Inflammatory macrophage (primary cell): ENCODE measurements around the gene CADPS.

Source experiments
- DNase-seq, 2 donors: peaks; one replicate each; pipeline ENCODE4 v3.0.0-alpha.2; 2020 to 2022

CADPS gene

DNA sequence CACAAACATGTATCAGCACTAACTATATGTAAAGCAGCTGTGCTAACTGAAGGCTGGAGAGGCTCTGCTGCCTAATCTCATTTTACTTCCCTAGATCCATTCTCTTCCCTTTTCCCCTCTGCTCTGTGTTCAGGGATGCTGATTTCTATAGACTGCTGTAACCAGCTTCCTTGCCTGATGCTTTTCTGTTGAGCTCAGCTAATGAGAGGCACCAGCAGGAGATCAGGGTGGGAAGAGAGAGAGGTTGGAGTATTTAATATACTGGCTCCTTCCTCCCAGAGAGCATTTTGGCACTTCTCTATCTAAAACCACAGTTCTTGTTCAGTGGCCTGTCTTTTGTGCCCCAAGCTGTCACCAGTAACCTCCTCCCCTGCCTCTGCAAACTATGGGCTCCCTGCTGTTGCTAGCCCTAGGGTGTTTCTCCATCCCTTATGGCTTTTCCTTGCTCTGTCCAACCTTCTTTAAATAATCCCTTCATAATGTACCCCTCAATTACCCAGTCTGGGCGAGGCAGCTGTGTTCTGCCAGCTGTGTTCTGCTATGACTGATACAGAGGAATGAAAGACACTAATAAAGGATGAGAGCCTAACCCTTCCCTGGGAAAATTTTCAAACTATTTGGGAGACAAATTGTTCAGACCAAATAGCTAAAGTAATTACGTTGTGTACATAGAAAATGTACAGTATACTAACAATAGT, 69.5 kb downstream of the CADPS start:
- DNase-seq = no peak

DNA sequence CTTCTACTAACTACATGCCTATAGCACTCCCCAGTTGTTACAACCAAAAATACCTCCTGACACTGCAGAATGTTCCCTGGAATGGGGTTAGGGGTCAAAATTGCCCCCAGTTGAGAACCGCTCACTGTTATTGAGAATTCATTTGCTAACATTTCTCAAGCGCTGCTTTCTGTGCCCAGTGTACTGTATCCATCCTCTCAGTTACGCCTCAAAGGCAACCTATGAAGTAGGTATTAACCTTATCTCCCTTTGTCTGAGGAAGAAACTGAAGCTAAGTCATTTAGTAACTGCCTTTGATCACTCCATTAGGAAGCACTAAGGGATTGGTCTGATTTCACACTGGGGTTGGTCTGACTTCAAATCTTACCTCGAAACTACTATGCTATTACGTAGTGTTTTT, 70.1 kb downstream of the CADPS start:
- DNase-seq = no peak

DNA sequence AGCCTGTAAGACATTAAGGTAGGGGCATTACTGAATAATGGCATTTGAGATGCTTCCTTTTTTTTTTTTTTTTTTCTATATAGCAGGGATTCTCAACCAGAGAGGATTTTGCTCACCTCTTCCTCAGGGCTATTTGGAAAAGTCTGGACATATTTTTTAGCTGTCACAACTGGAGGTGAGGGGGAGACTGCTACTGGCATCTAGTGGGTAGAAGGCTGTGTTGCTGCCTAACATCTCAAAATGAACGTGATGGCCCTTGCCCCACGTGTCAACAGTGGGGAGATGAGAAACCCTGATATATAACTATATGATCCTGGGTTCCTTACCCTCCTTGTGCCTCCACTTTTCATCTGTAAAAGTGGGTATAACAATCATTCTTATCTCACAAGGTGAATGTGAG, 71.9 kb downstream of the CADPS start:
- DNase-seq = no peak

DNA sequence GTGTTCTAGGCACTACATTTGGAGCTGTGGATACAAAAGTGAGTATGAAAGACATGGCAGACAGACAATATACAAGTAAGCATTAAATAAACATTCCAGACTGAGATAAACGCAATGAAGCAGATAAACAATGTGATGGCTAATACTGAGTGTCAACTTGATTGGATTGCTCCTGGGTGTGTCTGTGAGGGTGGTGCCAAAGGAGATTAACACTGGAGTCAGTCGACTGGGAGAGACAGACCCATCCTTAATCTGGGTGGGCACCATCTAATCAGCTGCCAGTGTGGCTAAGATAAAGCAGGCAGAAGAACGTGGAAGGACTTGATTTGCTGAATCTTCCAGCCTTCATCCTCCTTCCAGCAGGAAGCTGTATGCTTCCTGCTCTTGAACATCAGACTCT, 77.2 kb downstream of the CADPS start:
- no peak for DNase-seq

DNA sequence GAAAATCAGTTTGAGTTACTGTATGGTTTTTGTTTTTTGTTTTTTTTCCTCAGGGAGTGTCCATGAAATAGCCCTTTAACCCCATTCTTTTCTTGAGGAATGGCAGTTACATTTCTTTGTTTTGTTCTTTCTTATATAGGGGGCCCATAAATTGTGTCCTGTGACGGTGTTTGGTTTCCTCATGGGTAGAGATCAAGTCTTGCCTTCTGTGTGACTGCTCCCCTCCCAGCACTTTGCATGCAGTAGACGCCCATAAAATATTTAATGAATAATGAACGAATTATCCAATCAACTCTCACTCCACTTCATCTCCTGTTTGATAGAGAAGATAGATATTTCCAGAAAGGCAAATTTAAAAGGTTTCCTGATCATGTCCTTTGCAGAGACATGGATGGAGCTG, 78.1 kb downstream of the CADPS start:
- DNase-seq = no peak

DNA sequence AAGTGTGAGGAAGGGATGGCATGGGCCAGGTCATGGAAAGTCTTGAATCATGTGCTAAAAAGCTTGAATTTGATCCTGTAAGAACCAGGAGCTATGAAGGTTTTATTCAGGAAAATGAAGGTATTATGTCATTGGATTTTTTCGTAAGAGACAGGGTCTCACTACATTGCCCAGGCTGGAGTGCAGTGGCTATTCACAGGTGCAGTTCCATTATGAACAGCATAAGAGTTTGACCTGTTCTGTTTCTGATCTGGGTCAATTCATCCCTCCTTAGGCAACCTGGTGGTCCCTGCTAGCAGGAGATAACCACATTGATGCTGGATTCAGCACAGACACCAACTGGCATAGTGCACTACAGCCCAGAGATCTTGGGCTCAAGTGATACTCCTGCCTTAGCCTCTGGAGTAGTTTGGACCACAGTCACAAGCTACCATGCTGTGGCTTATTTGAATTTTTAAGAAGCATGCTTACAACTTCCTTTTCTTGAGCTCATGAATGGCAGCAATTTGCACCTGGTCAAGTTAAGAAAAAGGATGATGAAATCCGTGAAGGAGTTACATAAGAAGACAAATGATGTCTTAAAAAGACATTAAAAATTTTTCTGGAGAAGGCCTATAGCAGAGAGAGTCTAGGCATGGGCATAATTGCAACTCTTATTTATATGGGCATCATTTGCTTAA, 79.1 kb downstream of the CADPS start:
- DNase-seq = no peak

DNA sequence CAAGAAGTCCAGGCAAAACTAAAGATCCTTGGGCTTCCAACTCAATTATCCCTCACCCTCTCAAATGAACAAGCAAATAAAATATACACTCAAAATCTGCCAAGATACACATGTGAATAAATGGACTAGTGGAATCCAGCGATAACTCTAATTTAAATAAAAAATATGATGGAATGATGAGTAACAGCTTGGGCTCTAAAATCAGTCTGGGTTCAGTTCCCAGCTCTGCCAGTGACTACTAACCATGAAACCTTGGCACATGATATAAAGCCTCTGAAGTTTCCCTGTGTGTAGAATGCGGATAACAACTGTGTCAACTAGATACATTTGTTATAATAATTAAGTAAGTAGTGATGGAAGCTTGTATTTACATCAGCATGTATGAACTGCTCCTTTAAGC, 81.3 kb downstream of the CADPS start:
- no peak for DNase-seq

DNA sequence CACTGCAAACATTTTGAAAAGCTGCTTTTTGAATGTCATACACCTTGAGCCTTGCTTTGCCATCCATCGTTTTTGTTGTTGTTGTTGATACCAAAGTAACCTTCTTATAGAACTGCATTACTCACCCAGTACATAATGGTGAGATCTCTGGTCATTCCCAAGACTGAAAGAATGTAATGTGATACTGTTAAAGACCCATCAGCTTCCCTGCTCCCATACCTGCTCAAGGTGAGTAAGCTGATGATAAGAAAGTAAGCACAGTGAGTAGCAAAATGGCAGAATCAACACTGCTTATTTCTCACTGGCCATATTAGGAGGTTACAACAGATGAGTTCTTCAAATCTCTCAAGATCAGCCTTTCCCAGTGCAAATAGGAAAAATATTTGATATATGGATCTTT, 89.8 kb downstream of the CADPS start:
- no peak for DNase-seq

DNA sequence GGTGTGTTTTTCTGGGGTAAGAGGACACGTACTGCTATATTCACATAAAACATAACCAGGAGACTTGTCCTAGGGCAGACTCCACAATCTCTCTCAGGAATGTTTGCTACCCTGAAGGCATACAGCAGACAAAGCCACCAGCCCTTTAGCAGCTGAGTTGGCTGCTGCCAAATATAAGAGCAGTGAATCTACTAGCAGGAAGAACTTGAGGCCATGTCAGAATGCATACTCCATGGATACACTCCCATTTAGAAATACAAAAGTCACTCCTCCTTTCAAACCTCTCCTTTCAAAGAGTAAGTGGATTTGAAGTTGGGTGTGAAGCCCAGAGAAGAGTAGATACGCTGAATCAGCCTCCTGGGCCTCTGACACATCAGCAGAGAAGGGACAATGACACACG, 94.1 kb downstream of the CADPS start:
- no peak for DNase-seq

DNA sequence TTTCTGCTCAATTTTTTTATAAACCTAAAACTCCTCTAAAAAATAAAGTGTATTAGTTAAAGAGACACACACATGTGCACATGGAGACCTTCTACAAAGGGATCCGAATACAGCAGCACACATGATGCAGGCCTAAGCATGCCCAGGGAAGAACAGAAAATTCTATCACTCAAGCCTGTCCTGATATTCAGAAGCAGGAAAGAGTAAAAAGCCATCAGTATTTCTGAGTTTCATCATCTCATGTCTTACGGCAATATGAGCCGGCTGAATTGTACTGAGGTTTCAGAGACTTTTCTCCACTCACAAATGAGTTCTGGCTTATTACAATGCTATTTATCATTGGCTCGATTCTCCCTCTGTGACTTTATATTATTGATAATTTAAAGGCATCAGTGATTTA, 97.5 kb downstream of the CADPS start:
- no peak for DNase-seq

DNA sequence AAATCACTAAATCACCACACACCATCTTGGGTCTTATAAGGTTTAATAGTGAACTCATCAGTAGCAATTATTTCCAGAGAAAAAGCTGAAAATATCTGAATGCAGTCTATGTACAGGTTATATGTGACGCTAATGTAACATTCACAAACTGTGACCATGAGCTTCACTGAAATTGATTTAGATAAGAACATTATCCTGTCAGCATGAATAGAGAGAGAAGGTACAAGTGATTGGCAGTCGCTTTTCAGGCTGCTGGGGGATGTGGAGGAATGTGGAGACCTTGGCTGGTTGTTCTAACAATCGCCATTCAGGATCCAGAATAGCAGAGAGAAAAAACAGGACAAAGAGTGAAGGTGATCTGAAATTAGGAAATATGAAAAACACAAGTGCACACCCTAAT, 98.1 kb downstream of the CADPS start:
- no peak for DNase-seq

DNA sequence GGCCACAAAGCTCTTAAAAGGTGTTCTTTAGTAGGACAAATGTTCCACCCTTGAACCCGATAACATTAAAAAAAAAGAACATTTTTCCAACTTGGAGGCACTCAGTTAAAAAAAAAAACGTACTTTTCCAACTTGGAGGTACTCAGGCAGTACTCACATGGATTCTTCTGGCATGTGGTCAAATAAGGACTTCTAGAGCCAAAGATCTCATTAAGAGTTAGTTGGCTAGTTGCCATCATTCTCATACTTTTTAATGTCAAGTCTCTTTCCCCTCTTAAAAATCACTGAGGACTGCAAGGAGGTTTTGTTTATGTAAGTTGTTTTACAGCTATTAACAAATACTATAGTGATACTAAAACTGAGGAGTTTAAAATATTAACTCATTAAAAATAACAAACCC, 101.0 kb downstream of the CADPS start:
- no peak for DNase-seq

DNA sequence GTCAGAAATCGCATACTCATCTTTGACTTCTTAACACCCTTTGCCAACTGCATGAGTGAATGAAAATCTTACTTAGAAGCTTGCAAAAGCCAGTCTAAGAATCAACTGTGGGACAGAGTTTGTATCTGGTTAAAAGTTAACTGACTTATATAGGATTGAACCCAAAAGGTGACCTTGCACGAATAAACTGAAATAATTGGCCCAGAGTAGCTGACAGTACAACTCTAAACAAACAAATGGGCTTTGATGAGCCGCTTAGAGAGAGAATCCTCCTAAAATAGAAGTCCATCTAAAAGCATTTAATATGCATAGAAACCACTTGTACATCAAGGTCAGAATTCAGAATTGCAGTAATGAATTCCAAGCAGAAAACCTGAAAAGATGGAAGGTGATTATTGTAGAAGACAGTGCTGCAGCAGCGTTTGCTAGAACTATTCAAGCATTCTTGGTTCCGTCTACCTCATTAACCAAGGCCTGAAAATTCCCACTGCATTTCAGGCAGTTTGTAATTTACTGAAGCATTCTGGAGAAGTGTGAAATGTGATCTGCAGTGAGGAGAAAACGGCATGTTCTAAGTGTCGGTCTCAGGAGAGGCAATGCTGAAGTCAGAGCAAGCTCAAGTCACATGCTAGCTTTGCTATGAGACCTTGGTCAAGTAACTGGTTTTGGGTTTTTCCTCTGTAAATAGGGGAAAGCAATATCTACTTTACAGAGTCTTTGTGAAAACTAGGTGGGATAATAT, 103.7 kb downstream of the CADPS start:
- DNase-seq = no peak

DNA sequence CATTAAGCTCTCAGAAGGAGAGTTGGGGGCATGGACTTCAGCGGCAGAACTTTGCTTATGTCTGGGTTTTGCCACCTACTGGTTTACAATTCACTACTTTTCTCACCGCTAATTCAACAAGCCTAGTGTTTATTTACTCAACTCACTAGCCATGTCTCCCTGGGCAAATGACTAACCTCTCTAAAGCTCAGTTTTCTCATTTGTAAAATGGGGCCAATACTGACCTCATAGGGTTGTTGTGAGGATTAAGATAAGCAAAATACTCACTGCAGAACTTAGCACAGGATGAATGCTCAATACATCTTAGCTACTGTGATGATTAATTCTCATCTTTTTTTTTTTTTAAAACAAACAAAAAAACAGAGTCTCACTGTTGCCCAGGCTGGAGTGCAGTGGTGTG, 106.3 kb downstream of the CADPS start:
- no peak for DNase-seq

DNA sequence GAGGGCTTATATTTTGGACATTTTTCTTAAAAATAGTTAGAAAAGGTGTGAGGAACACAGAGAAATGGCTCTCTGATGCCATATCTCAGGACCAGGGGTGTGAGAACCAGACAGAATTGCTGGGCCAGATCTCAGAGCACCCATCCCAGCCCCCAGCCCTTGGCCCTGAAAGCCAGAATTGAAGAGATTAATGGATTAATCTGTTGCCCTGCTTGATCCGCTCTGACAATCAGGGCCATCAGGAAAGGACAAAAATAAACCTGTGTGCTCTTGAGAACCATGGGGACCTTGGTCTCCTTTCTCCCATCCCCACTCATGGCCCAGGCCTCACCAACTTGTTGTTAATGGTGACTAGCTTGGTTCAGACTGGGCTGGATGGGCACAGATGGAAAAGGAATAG, 113.5 kb downstream of the CADPS start:
- DNase-seq = no peak

DNA sequence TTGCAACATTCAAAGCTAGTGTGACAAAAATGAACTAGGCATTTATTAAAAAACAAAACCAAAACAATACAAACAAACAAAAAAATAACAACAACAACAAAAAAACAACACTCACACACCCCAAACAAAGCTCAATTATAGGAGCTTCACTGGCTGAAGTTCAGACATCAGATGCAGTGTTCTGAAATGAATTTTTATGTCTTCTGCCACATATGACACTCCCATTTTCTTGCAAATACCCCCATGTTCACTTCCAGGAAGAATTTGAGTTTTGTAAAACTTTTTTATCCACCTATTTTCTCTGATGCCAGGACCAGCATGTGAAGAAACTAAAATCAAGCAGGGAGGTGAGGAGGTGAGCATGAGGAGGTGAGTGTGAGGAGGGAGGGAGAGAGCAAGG, 113.9 kb downstream of the CADPS start:
- DNase-seq = no peak

DNA sequence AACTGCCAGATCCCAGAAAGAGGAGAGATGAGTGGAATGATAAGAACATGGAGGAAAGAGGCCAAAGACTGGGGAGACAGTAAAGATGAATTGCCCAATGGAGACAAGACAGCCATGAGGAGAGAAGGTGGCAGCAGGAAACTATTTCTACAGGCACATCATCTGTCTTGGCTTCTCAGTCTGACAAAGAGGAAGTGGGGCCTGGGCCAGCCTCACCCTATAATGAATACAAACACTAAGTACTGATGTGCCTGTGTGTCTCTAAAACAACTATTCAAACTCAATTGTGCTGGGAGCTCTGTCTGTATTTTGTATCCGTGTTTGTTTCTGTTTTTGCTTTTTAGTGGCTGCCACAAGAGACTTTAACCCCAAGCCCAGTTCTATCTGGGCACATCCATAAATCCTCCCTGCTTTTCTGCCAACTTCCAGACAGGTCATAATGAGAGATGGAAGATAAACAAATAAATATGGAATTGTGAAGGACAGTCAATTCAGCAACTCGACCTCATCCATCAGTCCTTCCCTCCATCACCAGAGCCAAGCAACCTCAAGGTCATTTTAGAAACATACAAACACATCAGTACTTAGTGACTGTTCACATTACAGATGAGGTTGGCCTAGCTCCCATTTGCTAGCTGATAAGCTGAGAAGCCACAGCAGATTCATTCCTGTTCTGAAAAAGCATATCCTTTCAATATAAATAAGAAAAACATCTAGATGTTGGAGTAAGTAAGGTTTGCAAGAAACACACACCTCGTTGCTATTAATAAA, 116.7 kb downstream of the CADPS start:
- no peak for DNase-seq

DNA sequence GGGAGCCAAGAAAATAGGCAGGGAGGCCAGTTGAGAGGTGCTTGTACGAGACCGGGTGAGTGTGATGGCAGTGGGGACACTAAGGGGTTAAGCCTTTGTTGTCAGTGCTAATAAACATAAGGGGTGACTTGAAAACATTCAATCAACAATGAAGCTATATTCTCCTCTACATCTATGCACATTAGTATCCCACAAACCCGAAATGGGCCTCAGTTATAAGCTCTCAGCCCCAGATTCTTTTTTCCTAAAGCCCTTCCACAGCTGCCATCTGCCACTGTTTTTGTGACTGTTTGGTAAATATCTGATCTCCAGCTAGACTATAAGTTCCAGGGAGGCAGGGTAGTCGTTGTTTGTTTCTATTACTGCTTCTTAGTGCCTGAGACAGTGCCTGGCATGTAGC, 118.2 kb downstream of the CADPS start:
- DNase-seq = no peak

DNA sequence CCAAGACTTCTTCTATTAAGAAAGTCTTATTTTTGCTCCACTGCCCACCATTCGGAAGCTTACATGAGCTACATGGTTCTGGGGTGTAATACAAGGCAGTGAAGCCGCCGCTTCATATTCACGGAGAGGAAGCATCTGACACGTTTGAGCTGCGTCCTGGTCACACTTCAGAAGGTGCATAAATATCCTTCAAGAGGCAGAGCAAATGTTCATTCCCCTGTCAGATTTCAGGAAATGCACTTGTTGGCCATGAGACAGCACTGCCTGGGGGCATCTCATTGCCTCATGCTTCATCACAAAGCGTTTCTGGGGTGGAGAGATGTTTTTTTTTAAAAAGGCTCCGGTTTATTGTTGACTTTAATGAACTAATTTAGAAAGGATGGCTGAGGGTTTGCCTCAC, 119.9 kb downstream of the CADPS start:
- DNase-seq = no peak

DNA sequence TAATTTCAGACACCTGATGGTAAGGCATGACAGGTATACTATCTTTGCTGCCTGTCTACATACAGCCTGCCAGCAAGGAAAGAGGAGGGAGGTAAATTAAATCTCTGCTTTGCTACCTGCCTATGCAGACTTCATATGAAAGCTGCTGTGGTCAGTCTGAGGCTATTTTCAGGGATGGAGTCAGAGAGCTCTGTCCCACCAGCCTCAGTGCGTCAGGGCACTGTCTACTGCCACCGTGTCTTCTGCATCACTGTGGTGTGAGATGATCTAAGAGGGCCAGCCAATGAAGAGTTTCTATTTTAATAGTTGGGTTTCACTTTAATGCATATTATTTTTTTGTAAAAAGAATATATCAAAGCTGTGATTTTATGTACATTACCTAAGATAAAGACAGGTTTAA, 125.6 kb downstream of the CADPS start:
- no peak for DNase-seq

DNA sequence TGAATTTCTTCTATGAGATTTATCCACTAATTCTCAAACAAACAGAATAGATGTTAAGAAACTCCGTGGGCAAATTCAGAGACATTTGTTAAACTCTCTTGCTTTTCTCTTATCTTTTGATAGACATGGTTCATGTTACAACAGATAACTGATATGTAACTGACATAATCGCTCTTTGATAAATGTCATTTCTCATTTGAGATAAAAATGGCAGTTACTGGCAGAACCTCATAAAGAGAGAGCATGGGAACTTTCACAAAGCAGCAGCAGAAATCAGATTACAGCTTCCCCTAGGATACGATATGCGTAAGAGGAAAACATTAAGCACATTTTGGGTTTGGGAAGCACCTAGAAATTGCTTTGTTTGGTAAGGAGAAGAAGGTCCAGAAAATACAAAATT, 126.1 kb downstream of the CADPS start:
- DNase-seq = no peak

DNA sequence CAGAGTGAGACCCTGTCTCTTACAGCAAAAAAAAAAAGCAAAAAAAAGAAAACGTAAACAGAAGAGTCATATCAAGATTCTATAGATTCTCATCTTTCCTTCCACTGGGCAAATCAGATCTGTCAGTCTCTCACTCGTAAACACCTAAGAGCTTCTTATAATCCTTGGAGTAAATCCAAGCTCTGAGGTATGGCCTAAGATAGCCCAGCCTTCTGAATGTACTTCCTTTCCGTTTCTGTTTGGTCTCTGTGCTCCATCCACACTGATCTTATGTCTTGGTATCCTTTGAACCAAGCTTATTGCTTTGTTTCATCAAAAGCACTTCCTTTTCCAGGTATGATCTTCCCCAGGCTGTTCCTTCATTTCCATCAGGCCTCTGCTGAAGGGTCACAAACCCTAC, 137.8 kb downstream of the CADPS start:
- no peak for DNase-seq

DNA sequence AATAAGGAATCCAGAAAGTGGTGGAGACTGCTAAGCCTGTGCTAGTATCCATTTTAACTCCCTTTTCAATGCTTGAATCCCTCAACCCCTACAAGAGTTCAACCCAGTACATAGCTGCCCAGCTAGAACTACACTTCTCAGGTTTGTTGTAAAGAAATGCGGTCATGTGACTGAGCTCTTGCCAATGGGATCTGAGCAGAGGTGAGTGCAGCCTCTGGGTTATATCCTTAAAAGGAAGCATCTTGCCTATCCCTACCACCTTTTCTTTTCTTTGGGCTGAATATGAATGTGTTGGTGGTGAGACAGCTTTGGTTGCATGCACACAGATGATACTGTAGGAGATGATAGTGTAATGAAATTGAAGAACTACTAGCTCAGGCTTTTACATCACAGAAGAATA, 139.7 kb downstream of the CADPS start:
- no peak for DNase-seq
